HG02798 (cell line): ENCODE data around the gene VOPP1.

Experiments
- ATAC-seq: cut with Tn5 transposase; IDR thresholded peaks from one replicate; pipeline ENCODE4 v1.9.1; 2021; ENCODE audit warnings: mild to moderate bottlenecking; ENCODE audit not compliant: unreplicated experiment, poor library complexity

Gene VOPP1

GRCh38 chr7:55534916-55535590 is 37.2 kb downstream of the VOPP1 start:
- no peak for ATAC-seq

GRCh38 chr7:55534262-55534915 is 37.9 kb downstream of the VOPP1 start:
- ATAC-seq = peak; percentile 71

GRCh38 chr7:55533729-55534080 is 38.6 kb downstream of the VOPP1 start:
- no peak for ATAC-seq

- peak; percentile 54 for ATAC-seq
These were observed 39.1 kb downstream of the VOPP1 start for GRCh38 chr7:55533050-55533728.

GRCh38 chr7:55532150-55532917 is 40.0 kb downstream of the VOPP1 start:
- ATAC-seq = peak; percentile 28

DNA sequence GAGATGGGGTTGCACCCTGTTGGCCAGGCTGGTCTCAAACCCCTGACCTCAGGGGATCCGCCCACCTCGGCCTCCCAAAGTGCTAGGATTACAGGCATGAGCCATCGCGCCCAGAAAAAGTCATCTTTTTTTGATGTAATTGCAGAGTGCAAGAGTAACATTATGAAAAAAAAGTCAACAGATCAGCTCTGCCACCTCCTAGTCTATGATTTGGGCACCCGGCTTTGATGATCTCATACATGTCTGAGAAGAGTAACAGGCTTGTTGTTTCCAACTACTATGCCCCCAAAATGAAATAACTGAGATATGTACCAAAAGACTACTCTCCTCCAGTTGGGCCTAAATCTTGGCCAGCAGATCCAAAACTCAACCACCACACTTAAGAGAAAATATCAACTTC is 40.8 kb downstream of the VOPP1 start:
- ATAC-seq = no peak

GRCh38 chr7:55527307-55527706 is 45.0 kb downstream of the VOPP1 start:
- no peak for ATAC-seq

DNA sequence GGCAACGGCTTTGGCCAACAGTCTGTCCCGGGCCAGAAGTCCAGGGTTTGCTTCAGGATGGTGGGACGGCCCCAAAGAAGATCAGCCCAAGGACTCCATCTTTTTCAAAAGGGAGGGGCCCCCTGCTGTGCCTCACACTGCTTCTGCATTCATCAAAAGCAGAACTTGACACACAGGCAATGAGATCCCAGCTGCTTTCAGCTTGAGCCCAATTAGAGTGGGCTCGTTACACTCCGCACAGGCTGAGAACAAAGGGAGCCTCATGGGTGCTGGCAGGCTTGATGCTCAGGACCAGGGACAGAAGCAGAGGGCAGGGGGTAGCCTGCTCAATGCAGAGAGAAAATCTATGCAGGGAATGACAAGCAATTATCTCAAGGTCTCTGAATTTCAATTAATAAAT is 45.5 kb downstream of the VOPP1 start:
- ATAC-seq = peak; percentile 68

DNA sequence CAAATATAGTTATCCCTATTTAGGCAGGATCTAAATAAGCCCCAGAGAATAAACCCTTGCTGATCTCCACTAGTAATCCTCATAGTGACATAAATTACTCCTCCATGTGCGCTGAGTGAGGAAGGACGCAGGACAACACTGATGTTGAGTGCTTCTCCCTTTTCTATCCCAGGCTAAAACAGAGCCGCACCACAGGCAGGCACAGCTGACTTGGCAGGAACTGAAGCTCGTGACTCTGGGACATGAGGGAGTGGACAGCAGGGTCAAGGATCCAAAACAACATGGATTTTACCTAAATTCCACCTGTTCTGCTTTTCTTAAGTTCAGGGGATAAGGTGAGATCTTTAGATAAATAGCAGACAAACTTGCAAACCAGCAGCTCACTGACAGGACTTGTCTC is 46.0 kb downstream of the VOPP1 start:
- no peak for ATAC-seq

GRCh38 chr7:55524558-55525310 is 47.6 kb downstream of the VOPP1 start:
- ATAC-seq = no peak

- no peak for ATAC-seq
These were observed 48.9 kb downstream of the VOPP1 start for GRCh38 chr7:55523366-55523765.

DNA sequence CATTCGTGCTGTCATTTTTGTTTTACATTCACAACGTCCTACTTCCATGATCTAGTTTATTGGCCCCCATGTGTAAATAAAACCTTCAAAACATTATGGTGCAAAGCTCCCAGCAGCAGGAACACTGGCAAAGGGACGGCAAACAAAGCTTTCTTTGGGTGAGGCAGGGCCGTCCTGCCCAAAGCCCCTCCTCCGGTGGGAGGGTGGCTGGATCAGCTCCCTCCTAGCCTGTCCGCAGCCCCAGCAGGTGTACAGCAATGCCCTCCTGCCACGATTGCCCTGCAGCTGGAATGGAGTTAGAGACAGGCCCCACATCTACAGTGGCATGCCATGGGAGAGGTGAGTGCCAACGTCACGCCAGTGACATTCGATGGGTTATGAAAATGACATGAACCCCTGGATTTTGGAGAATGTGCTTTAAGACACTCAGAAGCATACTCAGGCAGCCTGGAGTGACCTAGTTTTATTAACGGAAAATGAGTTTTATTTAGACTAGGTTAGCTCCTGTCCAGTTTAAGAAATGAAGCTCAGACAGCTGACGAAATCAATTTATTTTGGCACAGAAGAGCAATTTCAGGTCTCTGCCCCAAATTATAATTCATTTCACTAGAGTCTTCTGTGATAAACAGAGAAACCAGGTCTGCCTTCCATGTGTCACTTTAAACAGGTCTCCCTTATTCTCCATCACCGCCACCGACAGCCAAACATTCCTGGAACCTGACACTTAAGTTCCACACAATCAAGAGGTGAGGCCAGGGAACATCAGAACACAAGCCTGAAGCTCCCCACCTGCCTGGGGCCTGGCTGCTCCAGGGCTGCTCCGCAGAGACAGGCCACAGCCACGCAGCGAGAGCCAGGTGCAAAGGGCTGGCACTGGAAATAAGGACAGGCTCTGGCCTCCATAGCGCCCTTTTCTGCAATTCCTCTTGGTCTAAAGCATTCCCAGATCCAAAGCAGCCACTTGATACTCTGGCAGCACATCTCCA is 50.1 kb downstream of the VOPP1 start:
- ATAC-seq = no peak

- ATAC-seq = no peak
These were observed 50.8 kb downstream of the VOPP1 start for GRCh38 chr7:55521512-55521911.

DNA sequence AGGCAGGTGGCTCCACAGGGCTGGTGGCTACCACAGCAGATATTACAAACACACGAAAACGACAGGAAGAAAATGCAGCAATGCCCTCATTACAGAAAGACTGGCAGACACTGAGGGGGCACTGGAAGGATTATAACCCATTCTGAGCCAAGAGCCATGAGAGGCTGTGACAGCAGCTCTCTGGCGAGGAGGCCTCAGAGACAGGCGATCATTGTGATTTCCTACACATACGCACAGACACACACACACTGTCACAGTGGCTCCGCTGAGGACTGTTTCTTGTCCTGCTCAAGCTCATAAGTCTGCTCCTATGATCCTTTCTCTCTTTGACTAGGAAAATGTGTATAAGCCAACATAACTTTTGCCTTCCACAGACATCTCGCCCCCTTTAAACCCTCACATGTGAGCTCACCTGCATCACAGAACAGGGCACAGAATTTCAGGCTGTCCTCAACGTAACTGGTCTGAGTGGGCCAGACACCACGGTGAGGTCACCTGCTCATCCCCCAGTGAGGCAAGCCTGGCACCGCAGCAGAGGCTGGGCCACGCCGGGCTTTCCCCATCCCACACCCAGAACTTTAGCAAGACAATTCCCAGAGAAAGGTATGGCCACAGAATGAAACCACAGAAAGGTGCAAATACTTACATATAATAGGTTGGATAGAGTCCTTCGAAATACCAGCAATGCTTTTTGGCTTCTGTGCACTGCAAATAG is 51.7 kb downstream of the VOPP1 start:
- ATAC-seq = no peak

GRCh38 chr7:55518836-55519235 is 53.5 kb downstream of the VOPP1 start:
- ATAC-seq = no peak

GRCh38 chr7:55517936-55518689 is 54.2 kb downstream of the VOPP1 start:
- ATAC-seq = no peak

DNA sequence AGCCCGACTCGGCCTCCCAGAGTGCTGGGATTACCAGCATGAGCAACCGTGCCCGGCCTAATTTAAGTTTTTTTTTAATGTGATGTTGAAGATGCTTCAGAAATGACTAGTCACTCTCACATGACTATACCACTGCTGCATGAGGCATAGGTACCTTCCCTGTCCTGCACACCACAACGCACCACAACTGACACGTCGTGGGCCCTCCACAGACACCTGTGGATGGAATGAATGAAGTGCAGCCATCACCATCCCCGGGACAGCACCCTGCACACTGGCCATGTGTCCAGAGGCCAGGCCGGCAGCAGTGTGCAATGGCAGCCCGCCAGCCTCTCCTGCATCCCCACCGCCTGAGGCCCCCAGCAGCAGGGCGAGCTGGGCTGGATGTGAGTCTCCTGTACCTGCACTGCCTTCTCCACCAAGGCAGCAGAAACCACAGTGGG is 55.1 kb downstream of the VOPP1 start:
- ATAC-seq = peak; percentile 71

- ATAC-seq = no peak
These were observed 55.9 kb downstream of the VOPP1 start for GRCh38 chr7:55516409-55516808.
